SH-SY5Y (cell line): ENCODE results near the gene ADAMTSL3.

ENCODE experiments used
- GATA2 ChIP-seq: IDR thresholded peaks from 2 replicates; pipeline ENCODE4 v1.6.1; 2011; ENCODE audit warnings: mild to moderate bottlenecking, low read depth, low read length
- GATA3 ChIP-seq: IDR thresholded peaks from 2 replicates; pipeline ENCODE4 v1.6.1; 2011; ENCODE audit warnings: low read depth, mild to moderate bottlenecking, low read length, moderate library complexity

GRCh38 chr15:83720468-83720867, 66.5 kb downstream of the ADAMTSL3 start:
- TF ChIP-seq GATA2 (no peak), GATA3 (no peak)
